Bronchus fibroblast of lung (primary cell): Measurements from ENCODE around the gene PCLO. TPM values are rescaled to one million over a fixed set of nuclear protein-coding genes. Genes with fewer than 3 reads are reported as not detected.

Experiments
- total RNA-seq: library from RNA; depleted of rRNA; stranded (reverse); fragments of >200 nt; gene quantifications from 2 replicates; pipeline ENCODE4 v1.2.3, GENCODE V29; 2015

PCLO gene
- total RNA-seq = 0.17 and 0.30 TPM in 2 replicates

GRCh38 chr7:83162402-83163256 is at the start of gene PCLO:
Gene PCLO (minus strand): TSS chr7:83162884. CDS start chr7:83162592, 292 bp downstream.

